Measurements from ENCODE around the gene PNPLA1. TPM values are rescaled to one million over a fixed set of nuclear protein-coding genes. Genes with fewer than 3 reads are reported as not detected.

PNPLA1 gene
- total RNA-seq, 2 donors from 2014 or later: not detected

DNA sequence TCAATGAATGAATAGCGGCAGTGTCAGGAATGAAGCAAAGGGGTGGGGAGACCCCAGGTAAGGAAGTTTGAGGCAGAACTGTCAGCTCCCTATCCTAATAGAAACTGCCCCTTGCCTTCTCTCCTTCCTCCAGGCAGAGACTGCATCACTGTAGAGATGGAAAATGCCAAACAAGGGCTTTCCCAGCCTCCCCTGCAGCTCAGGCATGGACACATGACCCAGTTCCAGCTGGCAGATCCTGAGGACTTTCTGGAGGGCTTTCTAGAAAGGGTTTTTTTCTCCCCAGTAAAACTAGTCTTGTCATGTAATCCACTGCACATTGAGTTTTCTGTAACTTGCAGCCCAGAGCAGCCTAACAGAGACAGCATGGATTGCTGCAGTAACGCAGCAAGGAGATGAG is 17.9 kb upstream of the PNPLA1 start:
- ATAC-seq (no peak), DNase-seq (no peak)
- Histone ChIP-seq H3K27me3 (no peaks in the 10 kb centered on the region), H3K36me3 (replicated peaks in 1 of 2; ENCODE audit: insufficient read depth in 1 of 2, low read depth in 2 of 2) (no peaks in the 10 kb centered on the region), H3K27ac (no peak overlapping the region), H3K9me3 (no peaks in the 10 kb centered on the region), H3K4me3 (no peak overlapping the region), H3K4me1 (no peaks in the 10 kb centered on the region)
- 84 to 89% methylated on average over 2 of the region's 2 CpGs for WGBS, 2 donors
- TF ChIP-seq POLR2A (IDR thresholded peaks at IDR 0.05) (no peak), CTCF (IDR thresholded peaks at IDR 0.05) (no peak)
- intact Hi-C loops (cut with DNase I): no loop called here

- ATAC-seq (no peak), DNase-seq (no peak)
- peaks cover 0 to 6% (median 0%) of the 10 kb centered on the region in 3 donors for H3K9me3 ChIP-seq
- no peak for TF ChIP-seq POLR2A (IDR thresholded peaks at IDR 0.05)
- no peak for TF ChIP-seq CTCF (IDR thresholded peaks at IDR 0.05)
- intact Hi-C loops (cut with DNase I): no loop called here
- no peaks in the 10 kb centered on the region for H3K4me1 ChIP-seq
- H3K27me3 ChIP-seq: no peaks in the 10 kb centered on the region
- no peak overlapping the region for H3K27ac ChIP-seq
- 77 to 78% methylated on average over 9 of the region's 9 CpGs for WGBS, 2 donors
- no peak overlapping the region for H3K4me3 ChIP-seq
- H3K36me3 ChIP-seq (replicated peaks in 1 of 2; ENCODE audit: insufficient read depth in 1 of 2, low read depth in 2 of 2): no peaks in the 10 kb centered on the region
These were observed 6.4 kb upstream of the PNPLA1 start for GRCh38 chr6:36263390-36264000.

DNA sequence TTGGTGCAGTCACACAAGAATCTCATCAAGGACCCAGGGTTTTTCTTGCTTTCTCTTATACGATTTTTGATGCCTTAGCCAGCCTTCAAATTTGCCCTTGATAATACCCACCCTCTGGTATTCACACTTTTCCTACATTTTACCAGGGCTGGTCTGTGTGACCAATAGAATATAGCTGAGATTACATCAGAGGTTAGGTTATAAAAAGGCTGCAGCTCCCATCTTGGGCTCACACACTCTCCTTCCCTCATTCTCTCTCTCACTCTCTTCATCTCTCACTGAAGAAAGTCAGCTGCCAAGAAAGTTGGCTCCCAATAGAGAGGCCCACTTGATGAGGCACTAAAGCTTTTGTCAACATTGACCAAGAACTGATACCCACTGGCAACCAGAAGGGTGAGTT is 4.1 kb upstream of the PNPLA1 start:
- TF ChIP-seq CTCF (IDR thresholded peaks at IDR 0.05): no peak
- TF ChIP-seq POLR2A (IDR thresholded peaks at IDR 0.05): no peak
- intact Hi-C loops (cut with DNase I): no loop called here
- H3K27me3 ChIP-seq: peaks cover 0 to 5% of the 10 kb centered on the region in 2 donors
- no peak overlapping the region for H3K4me3 ChIP-seq
- H3K4me1 ChIP-seq: no peaks in the 10 kb centered on the region
- WGBS, 2 donors: 68 to 71% methylated on average over 1 of the region's 1 CpG
- no peak overlapping the region for H3K27ac ChIP-seq
- DNase-seq (no peak), ATAC-seq (no peak)
- H3K9me3 ChIP-seq: peaks cover 0 to 6% (median 0%) of the 10 kb centered on the region in 3 donors
- H3K36me3 ChIP-seq (replicated peaks in 1 of 2; ENCODE audit: insufficient read depth in 1 of 2, low read depth in 2 of 2): no peaks in the 10 kb centered on the region

DNA sequence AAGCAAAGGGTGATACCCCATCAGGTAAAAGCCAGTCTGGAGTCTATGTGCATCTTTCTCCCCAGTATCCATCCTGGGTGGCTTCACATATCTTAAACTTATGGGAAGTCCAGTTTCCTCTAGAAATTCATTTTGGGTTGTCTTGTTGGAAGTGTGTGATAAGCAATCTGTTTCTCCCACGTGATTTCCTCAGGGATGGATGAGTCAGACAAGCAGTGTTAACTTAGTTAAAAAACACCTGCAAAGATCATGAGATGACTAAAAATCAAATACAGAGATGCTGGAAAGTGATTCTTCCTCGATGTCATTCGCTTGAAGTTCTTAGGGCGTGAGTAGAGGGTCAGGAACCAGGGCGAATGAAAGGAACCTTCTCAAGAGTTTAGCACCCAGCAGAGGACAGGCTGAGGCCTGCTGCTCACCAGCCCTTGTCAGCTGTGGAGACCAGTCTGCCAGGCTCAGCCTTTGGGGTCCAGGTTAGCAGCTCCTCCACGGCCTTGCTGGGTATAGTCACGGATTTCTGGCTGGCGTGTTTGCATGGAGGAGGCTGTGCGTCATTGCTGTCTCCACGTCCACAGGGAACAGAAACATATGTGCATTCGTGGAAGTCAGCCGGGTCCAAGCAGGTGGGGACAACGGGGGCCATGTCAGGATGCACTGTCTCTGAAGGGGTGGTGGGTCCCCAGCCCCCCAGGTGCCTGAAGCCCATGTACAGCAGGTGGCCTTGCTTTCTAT is 2.8 kb upstream of the PNPLA1 start:
- Histone ChIP-seq H3K4me3 (no peak overlapping the region), H3K9me3 (peaks cover 0 to 6% (median 0%) of the 10 kb centered on the region in 3 donors), H3K27ac (no peak overlapping the region), H3K4me1 (no peaks in the 10 kb centered on the region), H3K36me3 (replicated peaks in 1 of 2; ENCODE audit: insufficient read depth in 1 of 2, low read depth in 2 of 2) (no peaks in the 10 kb centered on the region), H3K27me3 (peaks cover 0 to 5% of the 10 kb centered on the region in 2 donors)
- intact Hi-C loops (cut with DNase I): no loop called here
- TF ChIP-seq CTCF (IDR thresholded peaks at IDR 0.05) (no peak), POLR2A (IDR thresholded peaks at IDR 0.05) (no peak)
- no peak for ATAC-seq
- WGBS, 2 donors: 83 to 86% methylated on average over 11 to 12 of the region's 13 CpGs
- no peak for DNase-seq

All from body of pancreas (tissue), 4 donors.